Suprapubic skin (tissue), 4 donors: ENCODE measurements around the gene PCBD2.

Experiments
- CTCF ChIP-seq, 2 donors: fragments of 200-600 bp in 1 of 2; fragments of 450-650 bp in 1 of 2; sonication (generic) in 1 of 2; IDR thresholded peaks; one replicate each; pipeline ENCODE4 v1.5.1; 2016 to 2019; ENCODE audit warnings: antibody characterized with exemption in 2 of 2, mild to moderate bottlenecking in 1 of 2, moderate library complexity in 1 of 2
- EP300 ChIP-seq: sonication (generic); formaldehyde crosslinking; IDR thresholded peaks from one replicate; pipeline ENCODE4 v1.6.1; 2017; ENCODE audit warnings: antibody characterized with exemption
- POLR2A ChIP-seq, 2 donors: fragments of 450-650 bp; IDR thresholded peaks; one replicate each; pipeline ENCODE4 v1.6.1; 2017; ENCODE audit warnings: antibody characterized with exemption in 2 of 2, mild to moderate bottlenecking in 2 of 2, moderate library complexity in 2 of 2
- POLR2AphosphoS5 ChIP-seq, 3 donors: sonication (generic); formaldehyde crosslinking; IDR thresholded peaks; one replicate each; pipeline ENCODE4 v1.6.1; 2017; ENCODE audit warnings: antibody characterized with exemption in 3 of 3

GRCh38 chr5:135004376-135004775 lies 99.4 kb downstream of the PCBD2 start:
- TF ChIP-seq CTCF (IDR thresholded peaks at IDR 0.05) = no peak
- no peak for TF ChIP-seq POLR2A (IDR thresholded peaks at IDR 0.05)
- no peak for TF ChIP-seq EP300
- TF ChIP-seq POLR2AphosphoS5 (IDR thresholded peaks at IDR 0.05) = no peak
